ENCODE measurements around the gene PUM2. TPM values are rescaled to one million over a fixed set of nuclear protein-coding genes. Genes with fewer than 3 reads are reported as not detected.

The PUM2 gene
- total RNA-seq, 3 donors from 2014 or later: 93.5 to 155 (median 115) TPM

DNA sequence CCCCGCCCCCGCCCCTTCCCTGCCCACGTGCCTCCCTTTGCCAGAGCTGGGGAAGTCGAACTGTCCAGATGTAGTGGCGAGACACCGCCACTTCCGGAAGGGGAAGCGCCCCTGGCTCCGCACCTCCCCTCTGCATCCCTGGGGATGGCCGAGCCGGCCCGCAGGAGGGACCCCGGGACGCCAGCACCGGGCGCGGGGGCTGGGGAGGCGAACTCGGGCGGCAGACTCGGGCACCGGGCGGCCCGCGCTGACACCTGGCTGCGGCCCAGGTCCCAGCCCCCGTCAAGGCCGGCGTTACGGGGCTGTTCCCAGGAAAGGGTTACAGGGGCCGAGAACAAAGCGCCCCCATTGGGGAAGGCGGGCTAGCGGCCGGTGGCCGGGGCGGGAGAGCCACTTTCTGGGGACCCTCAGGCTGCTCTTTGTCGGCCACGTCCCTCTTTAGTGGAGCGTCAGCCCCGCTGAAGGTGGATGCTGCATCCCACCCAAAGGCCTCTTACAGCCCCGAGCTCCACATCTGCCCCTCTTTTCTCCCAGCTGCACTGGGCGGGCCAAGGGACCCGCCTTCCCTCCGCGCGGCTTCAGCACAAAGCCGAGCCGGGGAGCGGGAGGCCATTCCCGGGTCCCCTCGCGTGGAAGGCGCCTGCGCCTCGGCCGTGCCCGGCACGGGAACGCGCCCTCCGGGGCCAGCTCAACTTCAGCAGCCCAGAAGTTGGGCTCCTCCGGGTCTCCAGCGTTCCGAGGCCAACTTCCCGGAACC lies 127.1 kb downstream of the PUM2 start:
- ATAC-seq: peak; percentile 6
- DNase-seq: peak in 2 of 3 donors; percentile 61 to 68
- peak overlapping the region; percentile 80 for H3K4me3 ChIP-seq
- H3K9me3 ChIP-seq: no peaks in the 10 kb centered on the region
- no peaks in the 10 kb centered on the region for H3K36me3 ChIP-seq (ENCODE audit: low read depth)
- peaks cover 33% of the 10 kb centered on the region for H3K4me1 ChIP-seq (ENCODE audit: low read depth)
- intact Hi-C loops (cut with DNase I, micrococcal nuclease): loop anchor here in 1 of 2 donors (10.0 kb wide), 1 partner anchor 89 kb away; no protein-coding TSS in a partner anchor
- TF ChIP-seq, protein P1, sequence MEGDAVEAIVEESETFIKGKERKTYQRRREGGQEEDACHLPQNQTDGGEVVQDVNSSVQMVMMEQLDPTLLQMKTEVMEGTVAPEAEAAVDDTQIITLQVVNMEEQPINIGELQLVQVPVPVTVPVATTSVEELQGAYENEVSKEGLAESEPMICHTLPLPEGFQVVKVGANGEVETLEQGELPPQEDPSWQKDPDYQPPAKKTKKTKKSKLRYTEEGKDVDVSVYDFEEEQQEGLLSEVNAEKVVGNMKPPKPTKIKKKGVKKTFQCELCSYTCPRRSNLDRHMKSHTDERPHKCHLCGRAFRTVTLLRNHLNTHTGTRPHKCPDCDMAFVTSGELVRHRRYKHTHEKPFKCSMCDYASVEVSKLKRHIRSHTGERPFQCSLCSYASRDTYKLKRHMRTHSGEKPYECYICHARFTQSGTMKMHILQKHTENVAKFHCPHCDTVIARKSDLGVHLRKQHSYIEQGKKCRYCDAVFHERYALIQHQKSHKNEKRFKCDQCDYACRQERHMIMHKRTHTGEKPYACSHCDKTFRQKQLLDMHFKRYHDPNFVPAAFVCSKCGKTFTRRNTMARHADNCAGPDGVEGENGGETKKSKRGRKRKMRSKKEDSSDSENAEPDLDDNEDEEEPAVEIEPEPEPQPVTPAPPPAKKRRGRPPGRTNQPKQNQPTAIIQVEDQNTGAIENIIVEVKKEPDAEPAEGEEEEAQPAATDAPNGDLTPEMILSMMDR (IDR thresholded peaks at IDR 0.05): no peak

DNA sequence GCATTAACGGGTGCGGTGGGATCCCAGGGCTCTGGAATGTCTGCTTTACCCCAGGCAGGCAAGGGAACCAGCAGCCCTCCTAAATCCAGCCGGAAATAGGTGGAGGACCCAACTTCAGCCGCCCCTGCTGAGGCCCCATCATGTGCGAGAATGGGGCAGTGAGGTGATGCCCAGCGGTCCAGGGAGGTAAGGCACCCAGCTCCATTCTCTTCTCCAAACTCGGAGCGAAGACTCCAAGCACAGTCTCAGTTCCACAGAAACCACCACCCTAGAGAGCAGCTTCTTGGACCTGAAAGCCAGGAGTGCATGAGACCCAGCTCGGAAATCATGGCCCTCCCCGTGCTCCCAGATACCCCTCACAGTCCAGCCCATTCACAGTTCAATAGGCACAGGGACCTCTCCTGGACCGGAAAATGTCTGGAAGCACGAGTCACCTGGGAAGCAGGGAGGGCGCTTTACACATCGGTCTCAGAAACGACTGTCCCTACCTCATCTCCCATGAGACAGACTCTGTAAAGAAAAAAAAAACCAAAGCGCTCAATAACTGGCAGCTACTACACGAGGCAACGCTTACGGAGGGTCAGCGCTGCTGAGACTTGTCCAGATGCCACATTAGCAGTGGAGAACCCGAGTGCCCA lies 127.8 kb downstream of the PUM2 start:
- Histone ChIP-seq H3K4me3 (no peak overlapping the region), H3K36me3 (ENCODE audit: low read depth) (no peaks in the 10 kb centered on the region), H3K9me3 (no peaks in the 10 kb centered on the region), H3K4me1 (ENCODE audit: low read depth) (peaks cover 33% of the 10 kb centered on the region)
- peak in 2 of 3 donors; percentile 32 to 46 for DNase-seq
- intact Hi-C loops (cut with DNase I, micrococcal nuclease): loop anchor here in 1 of 2 donors (10.0 kb wide), 1 partner anchor 88 kb away; no protein-coding TSS in a partner anchor
- no peak for ATAC-seq
- TF ChIP-seq, protein P1 (IDR thresholded peaks at IDR 0.05): no peak

DNA sequence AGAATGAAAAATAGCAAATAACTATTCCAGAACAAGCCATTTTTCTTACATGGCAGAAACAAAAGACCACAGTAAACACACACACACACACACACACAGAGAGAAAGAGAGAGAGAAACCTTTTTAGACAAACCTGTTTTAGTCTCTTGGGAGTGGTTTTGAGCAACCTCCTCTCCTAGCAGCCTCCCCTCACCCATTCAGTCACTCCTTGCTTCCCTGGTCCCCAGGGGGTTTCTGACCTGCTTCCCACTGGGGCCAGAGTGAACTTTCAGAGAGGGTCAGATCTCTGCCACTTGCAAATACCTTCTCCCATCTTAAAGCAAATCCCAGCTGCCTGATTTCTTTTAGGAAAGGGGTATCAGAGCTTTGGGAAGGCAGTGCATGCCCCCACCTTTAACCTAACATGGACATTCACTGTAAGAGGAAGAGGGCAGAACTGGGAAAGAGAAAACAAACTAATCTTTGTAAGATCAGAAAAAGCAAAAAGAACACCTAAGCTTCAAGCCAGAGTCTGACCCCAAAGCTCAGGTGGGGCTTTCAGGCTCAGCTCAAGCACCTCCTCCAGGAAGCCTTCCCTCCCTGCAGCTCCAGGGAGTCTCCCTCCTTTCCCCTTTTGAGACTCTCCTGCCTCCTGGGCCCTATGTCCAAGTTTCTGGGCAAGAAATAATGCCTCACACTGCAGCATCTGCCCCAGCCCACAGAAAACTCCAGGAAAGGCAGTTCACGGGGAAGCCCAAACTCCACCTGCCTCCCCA lies 128.5 kb downstream of the PUM2 start:
- DNase-seq (peak in 1 of 3 donors; percentile 2), ATAC-seq (no peak)
- Histone ChIP-seq H3K9me3 (no peaks in the 10 kb centered on the region), H3K36me3 (ENCODE audit: low read depth) (no peaks in the 10 kb centered on the region), H3K4me3 (no peak overlapping the region), H3K4me1 (ENCODE audit: low read depth) (peaks cover 38% of the 10 kb centered on the region)
- intact Hi-C loops (cut with DNase I, micrococcal nuclease): loop anchor here in 1 of 2 donors (10.0 kb wide), 1 partner anchor 87 kb away; no protein-coding TSS in a partner anchor
- TF ChIP-seq, protein P1 (IDR thresholded peaks at IDR 0.05): no peak

DNA sequence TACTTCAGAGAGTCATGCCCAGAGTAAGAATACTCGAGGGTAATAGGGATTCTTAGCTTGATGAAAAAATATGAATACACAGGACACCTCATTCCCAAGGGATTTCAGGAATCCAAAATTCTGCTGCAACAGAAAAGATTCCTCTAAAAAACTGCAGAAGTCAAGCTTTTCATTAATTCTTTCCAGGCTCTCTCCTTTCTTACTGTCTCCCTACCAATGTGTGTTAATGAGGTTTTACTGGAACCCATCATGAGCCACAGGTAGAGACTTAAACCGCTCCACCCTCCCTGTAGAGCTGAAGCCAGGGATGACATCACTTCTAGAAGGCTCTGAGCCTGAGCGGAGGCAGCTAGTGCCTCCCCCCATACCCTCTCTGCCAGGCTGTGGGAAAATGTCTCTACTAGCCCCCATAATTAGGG lies 129.1 kb downstream of the PUM2 start:
- Histone ChIP-seq H3K4me1 (ENCODE audit: low read depth) (peaks cover 38% of the 10 kb centered on the region), H3K9me3 (no peaks in the 10 kb centered on the region), H3K36me3 (ENCODE audit: low read depth) (no peaks in the 10 kb centered on the region), H3K4me3 (no peak overlapping the region)
- TF ChIP-seq, protein P1 (IDR thresholded peaks at IDR 0.05): no peak
- no peak for ATAC-seq
- peak in 2 of 3 donors; percentile 5 to 21 for DNase-seq
- intact Hi-C loops (cut with DNase I, micrococcal nuclease): loop anchor here in 1 of 2 donors (10.0 kb wide), 1 partner anchor 87 kb away; no protein-coding TSS in a partner anchor

DNA sequence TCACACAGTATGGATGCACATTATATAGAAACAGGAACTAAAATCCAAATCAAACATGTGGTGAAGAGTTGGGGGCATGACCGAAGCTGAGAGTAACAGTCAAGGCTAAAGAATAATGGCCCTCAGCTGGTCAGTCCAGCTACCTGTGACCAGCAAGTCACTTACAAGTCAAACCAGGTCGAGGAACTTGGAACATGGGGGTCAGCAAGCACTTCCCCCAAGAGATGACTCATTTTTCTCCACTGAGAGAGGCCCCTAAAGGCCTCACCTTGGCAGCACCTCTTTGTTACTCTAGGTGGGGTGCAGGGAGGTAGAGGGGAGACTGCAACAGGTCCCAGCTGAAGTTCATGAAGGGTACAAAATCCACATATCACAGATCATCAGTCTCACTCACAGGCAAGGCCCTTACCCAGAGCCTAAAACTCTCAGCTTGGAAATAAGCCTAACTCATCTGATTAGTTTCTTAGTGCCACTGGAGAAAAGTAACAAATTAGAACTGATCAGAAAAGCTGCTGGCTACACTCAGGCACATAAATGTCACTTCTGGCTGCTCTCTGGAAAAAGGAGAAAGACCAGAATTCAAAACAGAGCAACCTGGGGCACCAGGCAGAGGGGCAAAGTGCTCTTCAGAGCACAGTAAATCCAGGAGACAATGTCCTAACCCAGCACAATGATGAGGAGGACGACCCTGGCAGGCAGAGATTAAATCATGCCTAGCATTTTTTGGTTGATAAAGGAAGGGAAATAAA lies 129.7 kb downstream of the PUM2 start:
- DNase-seq (no peak), ATAC-seq (no peak)
- intact Hi-C loops (cut with DNase I, micrococcal nuclease): loop anchor here in 1 of 2 donors (10.0 kb wide), 1 partner anchor 86 kb away; no protein-coding TSS in a partner anchor

More for the DNA sequence above, 129.7 kb downstream of the PUM2 start:
- TF ChIP-seq, protein P1 (IDR thresholded peaks at IDR 0.05): no peak
- Histone ChIP-seq H3K4me3 (no peak overlapping the region), H3K36me3 (ENCODE audit: low read depth) (no peaks in the 10 kb centered on the region), H3K4me1 (ENCODE audit: low read depth) (peaks cover 41% of the 10 kb centered on the region), H3K9me3 (no peaks in the 10 kb centered on the region)
